ENCODE results near the gene CTBP2. TPM values are rescaled to one million over a fixed set of nuclear protein-coding genes. Genes with fewer than 3 reads are reported as not detected.

Gene CTBP2
- polyA plus RNA-seq, 1 donor (not counting 4 experiments of a cell fraction or from before 2014, with no cell fraction given): 76.0 TPM

DNA sequence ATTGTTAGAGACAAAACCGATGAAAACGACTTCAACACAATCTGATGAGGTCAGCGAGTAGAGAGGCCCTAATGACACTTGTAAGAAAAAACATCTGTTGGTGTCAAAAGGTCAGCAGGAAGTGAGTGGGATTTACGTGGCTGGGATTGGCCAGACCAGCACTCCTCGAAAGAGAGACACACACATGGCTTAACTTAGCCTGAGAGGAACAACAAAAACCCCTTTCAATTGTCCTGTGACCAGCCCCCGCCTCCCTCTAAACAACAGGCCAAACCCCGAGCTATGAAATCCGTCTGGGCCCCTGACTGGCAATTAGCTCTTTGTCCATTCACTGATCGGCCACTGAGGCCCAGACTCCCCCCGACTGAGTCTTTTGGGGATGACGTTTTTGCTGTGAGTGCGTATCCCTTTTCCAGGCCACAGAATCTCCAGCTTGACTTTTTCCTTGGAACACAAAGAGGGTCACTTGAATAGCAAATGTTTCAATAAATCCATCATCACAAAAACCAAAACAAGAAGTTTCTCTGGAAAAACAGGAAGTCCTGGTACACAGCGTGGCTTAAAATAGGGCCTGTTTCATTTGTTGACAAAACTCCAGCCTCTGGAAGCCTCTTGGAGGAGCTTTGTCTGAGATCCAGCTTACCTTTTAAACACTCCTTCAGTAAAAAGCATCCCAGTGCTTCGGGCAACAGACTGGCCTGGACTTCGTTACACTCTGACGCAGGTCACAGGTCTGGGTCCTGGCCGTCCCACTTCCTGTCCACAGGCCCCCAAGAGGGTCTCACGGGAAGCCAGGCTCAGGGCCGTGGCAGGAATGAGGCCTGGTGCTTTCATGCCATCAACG, 103.0 kb downstream of the CTBP2 start:
- Histone ChIP-seq H3K36me3 (ENCODE audit: control insufficient read depth in 2 of 2, extremely low read depth in 1 of 2, insufficient read depth in 2 of 2, low read length in 2 of 2) (peaks cover 16 to 29% of the 10 kb centered on the region in 2 experiments), H3K4me2 (ENCODE audit: control insufficient read depth, extremely low read depth, insufficient read depth, low read depth, low read length) (no peak overlapping the region), H4K20me1 (ENCODE audit: control insufficient read depth, extremely low read depth, insufficient read depth, low read length) (peaks cover 43% of the 10 kb centered on the region), H3K27me3 (ENCODE audit: control insufficient read depth, extremely low read depth, insufficient read depth, low read length) (no peaks in the 10 kb centered on the region), H3K9me3 (ENCODE audit: control insufficient read depth, low read depth, low read length) (no peaks in the 10 kb centered on the region), H3K27ac (ENCODE audit: control insufficient read depth, insufficient read depth, low read length) (no peak overlapping the region), H3K9me1 (ENCODE audit: control insufficient read depth, extremely low read depth, insufficient read depth, low read length) (no peaks in the 10 kb centered on the region), H3K9ac (ENCODE audit: control insufficient read depth, extremely low read depth, insufficient read depth, low read length) (no peak overlapping the region), H3K4me3 (ENCODE audit: control insufficient read depth in 2 of 3, extremely low read depth in 1 of 3, insufficient read depth in 2 of 3, low read depth in 1 of 3, low read length in 3 of 3) (no peak overlapping the region), H3K4me1 (ENCODE audit: control insufficient read depth, extremely low read depth, insufficient read depth, low read length) (peaks cover 9% of the 10 kb centered on the region), H3K79me2 (ENCODE audit: control insufficient read depth, insufficient read depth, low read length) (peaks cover 97% of the 10 kb centered on the region), H2AFZ (ENCODE audit: control insufficient read depth, low read length) (no peak overlapping the region)
- DNase-seq (ENCODE audit: low read depth, low spot score) (no peak), FAIRE-seq (no peak)
- dilution Hi-C loops (cut with MboI; ENCODE audit: extremely low pct_ligation_motif_present, low sequenced_read_pairs): no loop called here
- TF ChIP-seq EZH2 (IDR thresholded peaks at IDR 0.05; ENCODE audit: low read length) (no peak), CTCF (optimal IDR thresholded peaks at IDR 0.05 in 1 of 3, IDR thresholded peaks at IDR 0.05 in 1 of 3, conservative IDR thresholded peaks at IDR 0.05 in 1 of 3; ENCODE audit: extremely low read depth in 1 of 3, insufficient read depth in 2 of 3, low read length in 3 of 3) (no peak)

DNA sequence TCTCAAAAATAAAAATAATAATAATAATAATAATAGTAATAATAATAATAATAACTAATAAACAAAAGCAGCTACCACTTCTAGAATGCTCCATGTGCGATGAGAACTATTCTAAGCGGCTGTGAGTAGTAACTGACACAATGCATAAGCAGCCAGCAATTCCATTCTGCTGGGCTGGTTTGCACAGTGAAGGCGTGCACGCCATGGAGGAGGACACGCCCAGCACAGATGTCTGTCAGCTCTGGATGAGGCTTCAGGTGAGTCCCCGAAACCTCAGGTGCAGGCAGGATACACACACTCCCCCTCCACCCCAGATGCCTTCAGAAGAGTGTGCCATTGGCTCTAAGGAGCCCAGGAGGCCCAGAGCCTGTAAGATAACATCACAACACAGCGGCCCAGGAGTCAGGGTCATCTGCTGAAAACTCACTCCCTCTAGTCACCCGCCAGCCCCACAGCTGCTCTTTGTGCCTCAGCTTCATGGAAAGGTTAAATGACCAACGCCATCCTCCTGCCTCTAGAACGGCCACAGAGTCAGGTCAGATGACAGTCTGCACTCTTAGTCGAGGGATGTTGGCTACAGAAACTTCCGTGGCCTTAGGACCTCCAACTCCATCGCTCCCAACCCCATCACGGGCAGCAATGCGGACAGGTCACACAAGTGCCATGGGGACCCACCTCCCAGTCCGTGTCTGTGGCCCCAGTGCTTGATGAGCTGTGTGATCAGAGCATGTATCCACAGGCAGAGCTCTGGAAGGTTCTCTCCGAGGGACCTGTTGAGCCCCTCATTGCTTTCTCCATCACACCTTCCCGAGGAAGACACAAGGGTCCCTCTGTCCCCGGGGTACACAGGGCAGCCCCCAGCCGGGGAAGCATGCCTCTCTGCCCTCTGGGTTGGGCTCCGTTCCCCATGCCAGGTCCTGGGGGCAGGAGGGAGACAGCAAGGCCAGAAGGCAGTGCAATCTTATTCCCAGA, 103.9 kb downstream of the CTBP2 start:
- no peaks in the 10 kb centered on the region for H3K9me3 ChIP-seq (ENCODE audit: control insufficient read depth, low read depth, low read length)
- peaks cover 3% of the 10 kb centered on the region for H3K4me1 ChIP-seq (ENCODE audit: control insufficient read depth, extremely low read depth, insufficient read depth, low read length)
- no peak overlapping the region for H3K4me2 ChIP-seq (ENCODE audit: control insufficient read depth, extremely low read depth, insufficient read depth, low read depth, low read length)
- TF ChIP-seq EZH2 (IDR thresholded peaks at IDR 0.05; ENCODE audit: low read length) (no peak), CTCF (optimal IDR thresholded peaks at IDR 0.05 in 1 of 3, IDR thresholded peaks at IDR 0.05 in 1 of 3, conservative IDR thresholded peaks at IDR 0.05 in 1 of 3; ENCODE audit: extremely low read depth in 1 of 3, insufficient read depth in 2 of 3, low read length in 3 of 3) (no peak)
- H4K20me1 ChIP-seq (ENCODE audit: control insufficient read depth, extremely low read depth, insufficient read depth, low read length): peaks cover 39% of the 10 kb centered on the region
- FAIRE-seq (no peak), DNase-seq (ENCODE audit: low read depth, low spot score) (no peak)
- no peaks in the 10 kb centered on the region for H3K9me1 ChIP-seq (ENCODE audit: control insufficient read depth, extremely low read depth, insufficient read depth, low read length)
- dilution Hi-C loops (cut with MboI; ENCODE audit: extremely low pct_ligation_motif_present, low sequenced_read_pairs): no loop called here
- no peak overlapping the region for H3K27ac ChIP-seq (ENCODE audit: control insufficient read depth, insufficient read depth, low read length)
- no peak overlapping the region for H2AFZ ChIP-seq (ENCODE audit: control insufficient read depth, low read length)
- H3K79me2 ChIP-seq (ENCODE audit: control insufficient read depth, insufficient read depth, low read length): peaks cover 97% of the 10 kb centered on the region
- H3K36me3 ChIP-seq (ENCODE audit: control insufficient read depth in 2 of 2, extremely low read depth in 1 of 2, insufficient read depth in 2 of 2, low read length in 2 of 2): peaks cover 15 to 28% of the 10 kb centered on the region in 2 experiments
- H3K4me3 ChIP-seq (ENCODE audit: control insufficient read depth in 2 of 3, extremely low read depth in 1 of 3, insufficient read depth in 2 of 3, low read depth in 1 of 3, low read length in 3 of 3): no peak overlapping the region
- no peaks in the 10 kb centered on the region for H3K27me3 ChIP-seq (ENCODE audit: control insufficient read depth, extremely low read depth, insufficient read depth, low read length)
- no peak overlapping the region for H3K9ac ChIP-seq (ENCODE audit: control insufficient read depth, extremely low read depth, insufficient read depth, low read length)

Measured in keratinocyte (primary cell).